OCI-LY7 (cell line): ENCODE results near the gene PIM3. TPM values are rescaled to one million over a fixed set of nuclear protein-coding genes. Genes with fewer than 3 reads are reported as not detected.
A peak's percentile ranks its signal among the peaks of the same experiment; 100 is the strongest.
"Not testable (repeated sequence)": the region's sequence is repeated elsewhere in the genome, so short reads cannot be mapped to it uniquely, and the experiment has no call there.

Experiments
- BruUV-seq: library from RNA; stranded (reverse); fragments of 400-500 nt; replicated peaks from 2 replicates; lab custom pipeline; 2021; lab: Mats Ljungman, UMichigan
- CTCF ChIA-PET: fragments of 300-600 bp; sonication (Branson Sonifier 250); formaldehyde crosslinking; loops from one replicate; lab custom pipeline; 2022; ENCODE audit warnings: antibody characterized with exemption; ENCODE audit not compliant: unreplicated experiment; lab: Charles Lee
- POLR2A ChIA-PET: fragments of 300-600 bp; sonication (Branson Sonifier 250); formaldehyde crosslinking; loops from one replicate; lab custom pipeline; 2022; ENCODE audit warnings: antibody characterized with exemption; lab: Charles Lee
- DNase-seq: peaks from one replicate; pipeline ENCODE4 v3.0.0-alpha.2; 2015; ENCODE audit warnings: low spot score
- H2AFZ ChIP-seq: fragments of 200-600 bp; sonication (generic), shearing (Covaris generic); 2 replicates; pipeline ENCODE4 v1.6.1; 2014; ENCODE audit warnings: mild to moderate bottlenecking, antibody characterized with exemption, low read length, moderate library complexity
- H3K27ac ChIP-seq: fragments of 200-600 bp; sonication (generic); 2 replicates; pipeline ENCODE4 v1.5.1; 2014; ENCODE audit warnings: mixed run types, low read depth, mild to moderate bottlenecking, moderate library complexity, low read length, inconsistent platforms; ENCODE audit not compliant: poor library complexity, severe bottlenecking
- H3K36me3 ChIP-seq: fragments of 200-600 bp; sonication (generic); 2 replicates; pipeline ENCODE4 v1.6.1; 2014; ENCODE audit warnings: mild to moderate bottlenecking, antibody characterized with exemption, low read length, moderate library complexity, mixed read lengths; ENCODE audit not compliant: insufficient read depth
- H3K4me1 ChIP-seq: fragments of 200-600 bp; sonication (generic); 2 replicates; pipeline ENCODE4 v1.5.1; 2014; ENCODE audit warnings: mild to moderate bottlenecking, low read length; ENCODE audit not compliant: insufficient read depth, poor library complexity, severe bottlenecking
- H3K4me2 ChIP-seq: fragments of 200-600 bp; sonication (generic); 2 replicates; pipeline ENCODE4 v1.6.1; 2014; ENCODE audit warnings: mild to moderate bottlenecking, low read length
- H3K4me3 ChIP-seq: fragments of 200-600 bp; sonication (generic); 2 replicates; pipeline ENCODE4 v1.5.1; 2014; ENCODE audit warnings: mild to moderate bottlenecking, low read depth, low read length; ENCODE audit not compliant: poor library complexity, severe bottlenecking
- H3K79me2 ChIP-seq: fragments of 200-600 bp; sonication (generic); 2 replicates; pipeline ENCODE4 v1.6.1; 2016; ENCODE audit warnings: low read depth, mild to moderate bottlenecking, low read length, moderate library complexity, mixed read lengths; ENCODE audit not compliant: insufficient read depth
- H3K9me2 ChIP-seq: fragments of 200-600 bp; sonication (generic); 2 replicates; pipeline ENCODE4 v1.6.1; 2016; ENCODE audit warnings: mild to moderate bottlenecking, low read length, mixed read lengths; ENCODE audit not compliant: insufficient read depth
- H3K9me3 ChIP-seq: fragments of 200-600 bp; sonication (generic); 2 replicates; pipeline ENCODE4 v1.6.1; 2014; ENCODE audit warnings: mild to moderate bottlenecking, mixed run types, low read length, mixed read lengths
- H4K20me1 ChIP-seq: fragments of 200-600 bp; sonication (generic); 2 replicates; pipeline ENCODE4 v1.6.1; 2014; ENCODE audit warnings: mild to moderate bottlenecking, antibody characterized with exemption, low read length, moderate library complexity, mixed read lengths; ENCODE audit not compliant: insufficient read depth
- EZH2phosphoT487 ChIP-seq: fragments of 200-600 bp; sonication (generic); IDR thresholded peaks from 2 replicates; pipeline ENCODE4 v1.6.1; 2018; ENCODE audit warnings: low read depth, borderline replicate concordance, mild to moderate bottlenecking, mixed run types, antibody characterized with exemption, low read length, moderate library complexity, mixed read lengths
- intact Hi-C: fragments of 100-400 bp; cut with micrococcal nuclease; formaldehyde crosslinking; loops from one replicate; pipeline ENCODE4 v1.10.0; 2022; ENCODE audit not compliant: unreplicated experiment
- total RNA-seq, 2 experiments: library from RNA; depleted of rRNA in 1 of 2; stranded (reverse); fragments of >200 nt in 1 of 2; shearing (Covaris generic) in 1 of 2; gene quantifications; 2 replicates each; pipeline ENCODE4 v1.2.3, GENCODE V29; 2014 to 2022
- TF ChIP-seq, protein P1 (sequence below): fragments of 200-600 bp; sonication (generic); conservative IDR thresholded peaks from 2 replicates; pipeline ENCODE4 v1.5.1; 2014; ENCODE audit warnings: mild to moderate bottlenecking, antibody characterized with exemption, low read length, moderate library complexity, mixed read lengths

Gene PIM3
- total RNA-seq, 2 experiments from 2014 or later: 60.5 to 81.7 TPM

- H3K79me2 ChIP-seq: no peaks in the 10 kb centered on the region
- H2AFZ ChIP-seq: no peak overlapping the region
- POLR2A ChIA-PET: no interaction called here
- BruUV-seq: no TSS peak
- CTCF ChIA-PET: no interaction called here
- intact Hi-C loops: no loop called here
- no peak for DNase-seq
- no peaks in the 10 kb centered on the region for H3K36me3 ChIP-seq
- 0 out of 2 replicates have a peak, but pooled peaks cover 9% of the 10 kb centered on the region for H3K9me3 ChIP-seq
- no peak overlapping the region for H3K4me2 ChIP-seq
- H4K20me1 ChIP-seq: no peaks in the 10 kb centered on the region
- no peaks in the 10 kb centered on the region for H3K9me2 ChIP-seq
- no peak for TF ChIP-seq EZH2phosphoT487
- TF ChIP-seq, protein P1, sequence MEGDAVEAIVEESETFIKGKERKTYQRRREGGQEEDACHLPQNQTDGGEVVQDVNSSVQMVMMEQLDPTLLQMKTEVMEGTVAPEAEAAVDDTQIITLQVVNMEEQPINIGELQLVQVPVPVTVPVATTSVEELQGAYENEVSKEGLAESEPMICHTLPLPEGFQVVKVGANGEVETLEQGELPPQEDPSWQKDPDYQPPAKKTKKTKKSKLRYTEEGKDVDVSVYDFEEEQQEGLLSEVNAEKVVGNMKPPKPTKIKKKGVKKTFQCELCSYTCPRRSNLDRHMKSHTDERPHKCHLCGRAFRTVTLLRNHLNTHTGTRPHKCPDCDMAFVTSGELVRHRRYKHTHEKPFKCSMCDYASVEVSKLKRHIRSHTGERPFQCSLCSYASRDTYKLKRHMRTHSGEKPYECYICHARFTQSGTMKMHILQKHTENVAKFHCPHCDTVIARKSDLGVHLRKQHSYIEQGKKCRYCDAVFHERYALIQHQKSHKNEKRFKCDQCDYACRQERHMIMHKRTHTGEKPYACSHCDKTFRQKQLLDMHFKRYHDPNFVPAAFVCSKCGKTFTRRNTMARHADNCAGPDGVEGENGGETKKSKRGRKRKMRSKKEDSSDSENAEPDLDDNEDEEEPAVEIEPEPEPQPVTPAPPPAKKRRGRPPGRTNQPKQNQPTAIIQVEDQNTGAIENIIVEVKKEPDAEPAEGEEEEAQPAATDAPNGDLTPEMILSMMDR: no peak
- H3K4me3 ChIP-seq: no peak overlapping the region
- H3K4me1 ChIP-seq: peaks cover 25% of the 10 kb centered on the region
- H3K27ac ChIP-seq: peak overlapping the region; percentile 77
These were observed 17.2 kb upstream of the PIM3 start for GRCh38 chr22:49943405-49943765.

DNA sequence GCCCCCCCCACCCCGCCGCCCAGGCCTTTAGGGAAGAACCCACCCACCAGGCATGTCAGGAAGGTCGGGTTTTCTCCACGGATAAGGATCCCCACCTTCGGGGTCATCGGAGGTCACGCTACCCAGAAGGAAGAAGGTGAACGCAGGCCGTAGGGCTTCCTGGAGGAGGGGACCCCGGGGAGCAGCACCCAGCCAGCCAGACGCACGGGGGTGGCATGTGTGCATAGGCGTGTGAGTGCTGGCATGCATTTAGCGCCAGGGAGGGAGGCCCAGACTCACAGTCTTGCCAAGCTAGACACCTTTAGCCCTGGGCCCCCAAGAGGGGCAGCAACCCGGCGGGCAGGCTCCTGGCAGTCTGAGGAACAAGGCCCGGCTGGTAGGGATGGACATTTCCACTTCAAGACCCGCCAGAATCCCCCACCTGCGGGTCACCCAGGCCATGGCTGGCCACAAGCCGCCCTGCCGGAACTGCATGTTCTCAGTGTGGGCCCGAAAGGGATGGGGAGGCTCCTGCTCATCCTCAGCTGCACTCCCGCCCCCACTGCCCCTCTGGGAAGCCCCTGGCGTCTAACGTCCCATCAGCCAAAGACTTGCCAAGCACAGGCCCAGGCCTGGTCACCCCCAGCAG is 16.7 kb upstream of the PIM3 start:
- intact Hi-C loops: no loop called here
- H3K9me2 ChIP-seq: no peaks in the 10 kb centered on the region

GRCh38 chr22:49944399-49944891 is 16.1 kb upstream of the PIM3 start:
- Histone ChIP-seq H4K20me1 (no peaks in the 10 kb centered on the region), H3K4me3 (no peak overlapping the region), H3K36me3 (no peaks in the 10 kb centered on the region), H3K4me1 (peaks cover 27% of the 10 kb centered on the region), H3K9me3 (0 out of 2 replicates have a peak, but pooled peaks cover 9% of the 10 kb centered on the region), H3K79me2 (no peaks in the 10 kb centered on the region), H3K9me2 (no peaks in the 10 kb centered on the region), H2AFZ (no peak overlapping the region), H3K4me2 (no peak overlapping the region), H3K27ac (peak overlapping the region; percentile 77)
- no peak for DNase-seq
- no TSS peak for BruUV-seq
- intact Hi-C loops: no loop called here
- CTCF ChIA-PET: no interaction called here
- TF ChIP-seq, protein P1: no peak
- POLR2A ChIA-PET: no interaction called here

More for the DNA sequence above, 16.7 kb upstream of the PIM3 start:
- no peaks in the 10 kb centered on the region for H4K20me1 ChIP-seq
- ChIA-PET POLR2A (no interaction called here), CTCF (no interaction called here)
- H3K4me3 ChIP-seq: no peak overlapping the region
- no peak for DNase-seq
- no peak overlapping the region for H2AFZ ChIP-seq
- H3K4me1 ChIP-seq: peaks cover 27% of the 10 kb centered on the region
- TF ChIP-seq, protein P1: no peak
- TF ChIP-seq EZH2phosphoT487: no peak
- H3K4me2 ChIP-seq: no peak overlapping the region
- H3K36me3 ChIP-seq: no peaks in the 10 kb centered on the region
- no TSS peak for BruUV-seq
- 0 out of 2 replicates have a peak, but pooled peaks cover 9% of the 10 kb centered on the region for H3K9me3 ChIP-seq
- no peaks in the 10 kb centered on the region for H3K79me2 ChIP-seq
- H3K27ac ChIP-seq: peak overlapping the region; percentile 77

GRCh38 chr22:49945042-49945794 is 15.4 kb upstream of the PIM3 start:
- Histone ChIP-seq H3K4me1 (peaks cover 27% of the 10 kb centered on the region), H3K4me2 (peak overlapping the region; percentile 48), H2AFZ (peak overlapping the region; percentile 63; the same call in 1 of the 2 replicates), H3K27ac (peak overlapping the region; percentile 77)
- POLR2A ChIA-PET, H3K36me3 ChIP-seq, H3K9me2 ChIP-seq, H3K4me3 ChIP-seq, intact Hi-C loops, CTCF ChIA-PET, BruUV-seq, H3K79me2 ChIP-seq, H3K9me3 ChIP-seq, H4K20me1 ChIP-seq: not testable (repeated sequence)
- DNase-seq: peak; percentile 88
